Measurements from ENCODE around the gene ELP1. TPM values are rescaled to one million over a fixed set of nuclear protein-coding genes. Genes with fewer than 3 reads are reported as not detected.

The ELP1 gene
- total and polyA plus RNA-seq, 2 of the 4 experiments (the other 2 are of a cell fraction), result 20.0 to 43.2 TPM

- TF ChIP-seq CHD1 (IDR thresholded peaks at IDR 0.05; ENCODE audit: low read depth, low read length), result no peak
- no peak for TF ChIP-seq RFX5 (IDR thresholded peaks at IDR 0.05; ENCODE audit: low read depth, low read length)
- TF ChIP-seq POLR2A (IDR thresholded peaks at IDR 0.05; ENCODE audit: low read depth, low read length), result no peak
- no peak for TF ChIP-seq NFE2L2 (IDR thresholded peaks at IDR 0.05; ENCODE audit: low read depth, low read length)
- no peak for TF ChIP-seq MAZ (IDR thresholded peaks at IDR 0.05; ENCODE audit: borderline replicate concordance, low read depth, low read length)
- no peak for TF ChIP-seq SMC3 (IDR thresholded peaks at IDR 0.05; ENCODE audit: low read depth, low read length)
- no peak for TF ChIP-seq MAFK (IDR thresholded peaks at IDR 0.05; ENCODE audit: low read depth, low read length)
- TF ChIP-seq CEBPB (IDR thresholded peaks at IDR 0.05; ENCODE audit: low read depth, low read length), result no peak
- TF ChIP-seq, protein P1, sequence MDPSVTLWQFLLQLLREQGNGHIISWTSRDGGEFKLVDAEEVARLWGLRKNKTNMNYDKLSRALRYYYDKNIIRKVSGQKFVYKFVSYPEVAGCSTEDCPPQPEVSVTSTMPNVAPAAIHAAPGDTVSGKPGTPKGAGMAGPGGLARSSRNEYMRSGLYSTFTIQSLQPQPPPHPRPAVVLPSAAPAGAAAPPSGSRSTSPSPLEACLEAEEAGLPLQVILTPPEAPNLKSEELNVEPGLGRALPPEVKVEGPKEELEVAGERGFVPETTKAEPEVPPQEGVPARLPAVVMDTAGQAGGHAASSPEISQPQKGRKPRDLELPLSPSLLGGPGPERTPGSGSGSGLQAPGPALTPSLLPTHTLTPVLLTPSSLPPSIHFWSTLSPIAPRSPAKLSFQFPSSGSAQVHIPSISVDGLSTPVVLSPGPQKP (IDR thresholded peaks at IDR 0.05; ENCODE audit: borderline replicate concordance, low read depth, low read length), result no peak
- TF ChIP-seq, protein P2, sequence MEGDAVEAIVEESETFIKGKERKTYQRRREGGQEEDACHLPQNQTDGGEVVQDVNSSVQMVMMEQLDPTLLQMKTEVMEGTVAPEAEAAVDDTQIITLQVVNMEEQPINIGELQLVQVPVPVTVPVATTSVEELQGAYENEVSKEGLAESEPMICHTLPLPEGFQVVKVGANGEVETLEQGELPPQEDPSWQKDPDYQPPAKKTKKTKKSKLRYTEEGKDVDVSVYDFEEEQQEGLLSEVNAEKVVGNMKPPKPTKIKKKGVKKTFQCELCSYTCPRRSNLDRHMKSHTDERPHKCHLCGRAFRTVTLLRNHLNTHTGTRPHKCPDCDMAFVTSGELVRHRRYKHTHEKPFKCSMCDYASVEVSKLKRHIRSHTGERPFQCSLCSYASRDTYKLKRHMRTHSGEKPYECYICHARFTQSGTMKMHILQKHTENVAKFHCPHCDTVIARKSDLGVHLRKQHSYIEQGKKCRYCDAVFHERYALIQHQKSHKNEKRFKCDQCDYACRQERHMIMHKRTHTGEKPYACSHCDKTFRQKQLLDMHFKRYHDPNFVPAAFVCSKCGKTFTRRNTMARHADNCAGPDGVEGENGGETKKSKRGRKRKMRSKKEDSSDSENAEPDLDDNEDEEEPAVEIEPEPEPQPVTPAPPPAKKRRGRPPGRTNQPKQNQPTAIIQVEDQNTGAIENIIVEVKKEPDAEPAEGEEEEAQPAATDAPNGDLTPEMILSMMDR (conservative IDR thresholded peaks at IDR 0.05; ENCODE audit: low read depth, low read length), result no peak
- no peak overlapping the region for H4K5ac ChIP-seq (ENCODE audit: low read depth, low read length)
- ChIA-PET POLR2A (ENCODE audit: unreplicated experiment) (no interaction called here), CTCF (no interaction called here)
- WGBS, 2 experiments (ENCODE audit: extremely low coverage in 2 of 2, insufficient read length in 1 of 2), result 17% methylated on average over 1 of the region's 3 CpGs; no CpG with 5 or more reads in 1 of the 2 experiments
- no peak overlapping the region for H3K56ac ChIP-seq (ENCODE audit: extremely low read depth, insufficient read depth, low read length)
- H3K4ac ChIP-seq (ENCODE audit: low read depth, low read length), result no peak overlapping the region
- no peak overlapping the region for H3K4me3 ChIP-seq (ENCODE audit: insufficient read depth, low read depth, low read length)
- H2AFZ ChIP-seq (replicated peaks; ENCODE audit: low read length, poor library complexity), result no peak overlapping the region
- in situ Hi-C loops (cut with MboI; ENCODE audit: low sequenced_read_pairs) (no loop called here), intact Hi-C loops (cut with micrococcal nuclease) (no loop called here), dilution Hi-C loops (cut with HindIII; ENCODE audit: low sequenced_read_pairs, unreplicated experiment) (no loop called here)
- H2BK120ac ChIP-seq (ENCODE audit: low read depth, low read length), result no peak overlapping the region
- BruUV-seq (replicated peaks), result no TSS peak
- no peaks in the 10 kb centered on the region for H4K20me1 ChIP-seq (ENCODE audit: insufficient read depth, low read length)
- H3K23ac ChIP-seq (ENCODE audit: low read depth, low read length), result no peak overlapping the region
- H3K36me3 ChIP-seq (ENCODE audit: control insufficient read depth, insufficient read depth, low read length), result no peaks in the 10 kb centered on the region
- H2AK9ac ChIP-seq (replicated peaks; ENCODE audit: low read depth, low read length, poor library complexity), result no peak overlapping the region
- H2BK20ac ChIP-seq (ENCODE audit: low read depth, low read length), result no peak overlapping the region
- H2BK15ac ChIP-seq (ENCODE audit: low read depth, low read length), result no peak overlapping the region
- H3K18ac ChIP-seq (ENCODE audit: low read depth, low read length), result no peak overlapping the region
- H3K4me2 ChIP-seq (ENCODE audit: low read depth, low read length), result no peak overlapping the region
- H2AK5ac ChIP-seq (ENCODE audit: low read depth, low read length), result no peak overlapping the region
- no peak for ATAC-seq (ENCODE audit: low read depth)
- H4K91ac ChIP-seq (ENCODE audit: insufficient read depth, low read depth, low read length), result no peak overlapping the region
- H3K14ac ChIP-seq (replicated peaks; ENCODE audit: low read depth, low read length), result no peak overlapping the region
- no peaks in the 10 kb centered on the region for H3K4me1 ChIP-seq (ENCODE audit: control insufficient read depth, insufficient read depth, low read length)
- H3K27me3 ChIP-seq (ENCODE audit: control insufficient read depth, insufficient read depth, low read length), result peaks cover 2% of the 10 kb centered on the region
- no peaks in the 10 kb centered on the region for H3K9me1 ChIP-seq (ENCODE audit: insufficient read depth, low read length)
- no peak overlapping the region for H3K27ac ChIP-seq (ENCODE audit: insufficient read depth, low read length)
- H3K79me1 ChIP-seq (ENCODE audit: low read depth in 1 of 2, low read length in 2 of 2), result no peaks in the 10 kb centered on the region
- H3K9ac ChIP-seq (ENCODE audit: low read depth, low read length), result no peak overlapping the region
- H4K8ac ChIP-seq (ENCODE audit: low read depth in 2 of 2, low read length in 2 of 2), result no peak overlapping the region
- DNase-seq, result no peak
- no peaks in the 10 kb centered on the region for H3K9me3 ChIP-seq (ENCODE audit: control insufficient read depth, insufficient read depth, low read length)
- no peak overlapping the region for H2BK5ac ChIP-seq (ENCODE audit: low read depth, low read length, poor library complexity, severe bottlenecking)
Observed at GRCh38 chr9:108859459-108860114, 74.3 kb downstream of the ELP1 start.
